Liver (tissue), 3 donors: ENCODE data around the gene PPP4R4.

ENCODE experiments used
- CTCF ChIP-seq: fragments of 150-350 bp; IDR thresholded peaks from 2 replicates; pipeline ENCODE4 v1.5.1; 2017; ENCODE audit warnings: improper control_type of control experiment, low read depth, low read length; ENCODE audit not compliant: missing input control
- EGR1 ChIP-seq, 2 donors: IDR thresholded peaks; 2 replicates each; pipeline ENCODE4 v1.6.1; 2016 to 2018; ENCODE audit warnings: antibody characterized with exemption in 2 of 2, low read depth in 2 of 2
- donor health status: healthy.
- donor health status: healthy.

GRCh38 chr14:94192536-94192935 is 18.4 kb downstream of the PPP4R4 start:
- TF ChIP-seq CTCF (no peak), EGR1 (IDR thresholded peaks at IDR 0.05; ENCODE audit: low read depth in 2 of 2) (no peak)
